Activated B cell treated with CpG ODN at 0.5 μM for 24 hours (primary cell): ENCODE measurements around the gene KRI1. TPM values are rescaled to one million over a fixed set of nuclear protein-coding genes. Genes with fewer than 3 reads are reported as not detected.

Source experiments
- ATAC-seq: fragments of 200-7000 bp; cut with Tn5 transposase; one replicate; pipeline ENCODE4 v1.10.0; 2021; ENCODE audit warnings: low read depth, mild to moderate bottlenecking, moderate library complexity
- CTCF ChIA-PET: fragments of 350-600 bp; sonication (Branson Sonifier 250); formaldehyde crosslinking; loops from one replicate; lab custom pipeline; 2021; ENCODE audit warnings: antibody characterized with exemption; lab: Charles Lee
- POLR2A ChIA-PET: fragments of 350-600 bp; sonication (Branson Sonifier 250); formaldehyde crosslinking; loops from one replicate; lab custom pipeline; 2021; ENCODE audit warnings: antibody characterized with exemption; lab: Charles Lee
- DNase-seq: peaks from one replicate; pipeline ENCODE4 v3.0.0; 2022
- H3K27ac Mint-ChIP-seq: one replicate; pipeline ENCODE4 v1.8.0; 2020; ENCODE audit warnings: mixed read lengths
- H3K27me3 Mint-ChIP-seq: one replicate; pipeline ENCODE4 v1.8.0; 2021; ENCODE audit warnings: mixed read lengths
- H3K36me3 Mint-ChIP-seq: one replicate; pipeline ENCODE4 v1.8.0; 2021; ENCODE audit warnings: low read depth, mixed read lengths
- H3K4me1 Mint-ChIP-seq: one replicate; pipeline ENCODE4 v1.8.0; 2021; ENCODE audit warnings: mixed read lengths
- H3K4me3 Mint-ChIP-seq: one replicate; pipeline ENCODE4 v1.8.0; 2020; ENCODE audit warnings: mild to moderate bottlenecking, mixed read lengths
- H3K9me3 Mint-ChIP-seq: one replicate; pipeline ENCODE4 v1.8.0; 2020; ENCODE audit warnings: mixed read lengths
- intact Hi-C: fragments of 100-400 bp; cut with micrococcal nuclease; formaldehyde crosslinking; loops from one replicate; pipeline ENCODE4 v1.15.1; 2024
- total RNA-seq: library from RNA; stranded (reverse); gene quantifications from 2 replicates; pipeline ENCODE4 v1.2.3, GENCODE V29; 2022
- TF ChIP-seq, protein P1 (sequence below): fragments of 200-600 bp; IDR thresholded peaks from one replicate; pipeline ENCODE4 v1.8.0; 2022; ENCODE audit warnings: antibody characterized with exemption, mild to moderate bottlenecking

The KRI1 gene
- total RNA-seq, 1 donor from 2014 or later = 48.1 TPM

DNA sequence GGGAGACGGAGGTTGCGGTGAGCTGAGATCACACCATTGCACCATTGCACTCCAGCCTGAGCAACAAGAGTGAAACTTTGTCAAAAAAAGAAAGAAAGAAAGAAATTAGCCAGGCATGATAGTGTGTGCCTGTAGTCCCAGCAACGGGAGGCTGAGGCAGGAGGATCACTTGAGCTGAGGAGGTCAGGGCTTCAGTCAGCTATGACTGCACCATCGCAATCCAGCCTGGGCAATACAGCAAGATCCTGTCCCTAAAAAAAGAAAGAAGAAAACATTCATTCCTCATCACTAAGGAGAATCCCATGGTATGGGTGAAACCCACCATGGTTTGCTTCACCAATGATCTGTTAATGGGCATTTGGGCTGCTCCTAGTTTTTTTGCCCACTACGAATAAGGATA is 34.3 kb upstream of the KRI1 start:
- ChIA-PET POLR2A (interaction anchor here (0.5 to 1.0 kb wide), 3 partner anchors 10 to 96 kb away, joined by 3 to 6 read pairs (median 3); no protein-coding TSS in a partner anchor), CTCF (interaction anchor here (6.0 kb wide), 1 partner anchor 19 kb away, joined by 42 read pairs; no protein-coding TSS in a partner anchor)
- Mint-ChIP-seq H3K27me3 (no peaks in the 10 kb centered on the region), H3K27ac (peak overlapping the region; percentile 12), H3K4me3 (no peak overlapping the region), H3K36me3 (peaks cover 10% of the 10 kb centered on the region), H3K9me3 (no peaks in the 10 kb centered on the region), H3K4me1 (peaks cover 42% of the 10 kb centered on the region)
- no peak for ATAC-seq
- TF ChIP-seq, protein P1, sequence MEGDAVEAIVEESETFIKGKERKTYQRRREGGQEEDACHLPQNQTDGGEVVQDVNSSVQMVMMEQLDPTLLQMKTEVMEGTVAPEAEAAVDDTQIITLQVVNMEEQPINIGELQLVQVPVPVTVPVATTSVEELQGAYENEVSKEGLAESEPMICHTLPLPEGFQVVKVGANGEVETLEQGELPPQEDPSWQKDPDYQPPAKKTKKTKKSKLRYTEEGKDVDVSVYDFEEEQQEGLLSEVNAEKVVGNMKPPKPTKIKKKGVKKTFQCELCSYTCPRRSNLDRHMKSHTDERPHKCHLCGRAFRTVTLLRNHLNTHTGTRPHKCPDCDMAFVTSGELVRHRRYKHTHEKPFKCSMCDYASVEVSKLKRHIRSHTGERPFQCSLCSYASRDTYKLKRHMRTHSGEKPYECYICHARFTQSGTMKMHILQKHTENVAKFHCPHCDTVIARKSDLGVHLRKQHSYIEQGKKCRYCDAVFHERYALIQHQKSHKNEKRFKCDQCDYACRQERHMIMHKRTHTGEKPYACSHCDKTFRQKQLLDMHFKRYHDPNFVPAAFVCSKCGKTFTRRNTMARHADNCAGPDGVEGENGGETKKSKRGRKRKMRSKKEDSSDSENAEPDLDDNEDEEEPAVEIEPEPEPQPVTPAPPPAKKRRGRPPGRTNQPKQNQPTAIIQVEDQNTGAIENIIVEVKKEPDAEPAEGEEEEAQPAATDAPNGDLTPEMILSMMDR = no peak
- intact Hi-C loops = no loop called here
- DNase-seq = no peak

DNA sequence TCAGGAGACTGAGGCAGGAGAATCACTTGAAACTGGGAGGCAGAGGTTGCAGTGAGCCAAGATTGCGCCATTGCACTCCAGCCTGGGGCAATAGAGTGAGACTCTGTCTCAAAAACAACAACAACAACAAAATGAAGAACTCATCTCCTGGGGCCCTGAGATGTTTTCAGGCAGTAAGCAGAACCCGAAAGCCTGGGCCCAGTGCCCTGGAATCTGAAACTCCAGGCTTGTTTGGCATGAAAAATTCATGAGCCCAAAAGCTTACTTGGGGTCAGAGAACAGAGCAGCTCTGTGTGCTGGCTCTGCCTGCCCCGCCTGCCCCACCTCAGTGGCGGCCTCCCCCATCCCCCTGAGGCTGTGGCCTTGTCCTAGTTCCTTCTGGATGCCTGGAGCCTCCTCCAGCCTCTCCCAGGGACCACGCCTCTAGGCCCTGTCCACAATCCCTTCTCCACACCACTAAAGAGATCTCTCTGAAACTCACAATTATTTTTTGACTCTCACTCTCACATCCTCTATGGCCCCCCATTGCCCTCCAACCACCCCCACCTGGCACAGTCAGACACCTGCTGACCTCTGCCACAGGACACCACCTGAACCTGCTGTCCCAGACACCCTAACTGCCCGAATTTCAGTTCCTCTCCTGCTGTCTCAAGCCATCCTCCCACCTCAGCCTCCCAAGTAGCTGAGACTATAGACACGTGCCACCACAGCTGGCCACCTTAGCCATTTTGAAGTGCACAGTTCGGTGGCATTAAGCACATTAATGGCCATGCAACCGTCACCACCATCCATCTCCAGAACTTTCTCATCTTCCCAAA is 28.2 kb upstream of the KRI1 start:
- TF ChIP-seq, protein P1 = no peak
- POLR2A ChIA-PET = interaction anchor here (0.6 to 4.4 kb wide), 2 partner anchors 10 to 24 kb away, joined by 3 to 36 read pairs; no protein-coding TSS in a partner anchor
- Mint-ChIP-seq H3K36me3 (no peaks in the 10 kb centered on the region), H3K4me1 (peaks cover 39% of the 10 kb centered on the region), H3K9me3 (no peaks in the 10 kb centered on the region), H3K27me3 (no peaks in the 10 kb centered on the region), H3K27ac (peak overlapping the region; percentile 74), H3K4me3 (peak overlapping the region; percentile 58)
- DNase-seq (no peak), ATAC-seq (peak; percentile 51)
- CTCF ChIA-PET = interaction anchor here (1.0 to 2.4 kb wide), 4 partner anchors 11 to 191 kb away, joined by 3 to 13 read pairs (median 6); partner anchors contain the start of gene CDC37
- intact Hi-C loops = no loop called here

DNA sequence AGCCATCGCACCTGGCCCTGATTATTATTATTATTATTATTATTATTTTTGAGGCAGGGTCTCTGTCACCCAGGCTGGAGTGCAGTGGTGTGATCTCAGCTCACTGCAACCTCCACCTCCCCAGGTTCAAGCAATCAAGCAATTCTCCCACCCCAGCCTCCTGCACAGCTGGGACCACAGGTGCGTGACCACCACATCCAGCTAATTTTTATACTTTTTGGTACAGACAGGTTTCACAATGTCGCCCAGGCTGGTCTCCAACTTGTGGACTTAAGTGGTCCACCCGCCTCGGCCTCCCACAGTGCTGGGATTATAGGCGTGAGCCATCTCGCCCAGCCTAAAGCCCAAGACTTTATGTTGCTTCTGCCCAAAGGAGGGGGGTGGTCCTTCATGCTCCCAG is 27.3 kb upstream of the KRI1 start:
- no peaks in the 10 kb centered on the region for H3K27me3 Mint-ChIP-seq
- no peak for DNase-seq
- intact Hi-C loops = no loop called here
- no peak for ATAC-seq
- no peaks in the 10 kb centered on the region for H3K36me3 Mint-ChIP-seq
- H3K4me3 Mint-ChIP-seq = no peak overlapping the region
- ChIA-PET CTCF (interaction anchor here (0.9 to 1.3 kb wide), 3 partner anchors 11 to 190 kb away, joined by 3 read pairs; partner anchors contain the start of gene CDC37), POLR2A (interaction anchor here (4.4 kb wide), 1 partner anchor 11 kb away, joined by 36 read pairs; no protein-coding TSS in a partner anchor)
- peaks cover 39% of the 10 kb centered on the region for H3K4me1 Mint-ChIP-seq
- no peaks in the 10 kb centered on the region for H3K9me3 Mint-ChIP-seq
- no peak overlapping the region for H3K27ac Mint-ChIP-seq
- TF ChIP-seq, protein P1 = no peak

DNA sequence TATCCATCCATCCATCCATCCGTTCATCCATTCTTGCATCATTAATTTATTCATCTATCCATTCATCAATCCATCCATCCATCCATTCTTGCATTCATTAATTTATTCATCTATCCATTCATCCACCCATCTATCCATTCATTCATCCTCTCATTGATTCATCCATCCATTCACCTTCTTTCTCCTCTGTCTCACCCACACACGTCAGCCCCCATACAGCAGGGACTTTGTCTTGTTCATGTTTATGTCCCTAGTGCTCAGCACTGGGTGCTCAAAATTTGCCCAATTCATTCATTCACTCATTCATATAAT is 22.0 kb upstream of the KRI1 start:
- no peaks in the 10 kb centered on the region for H3K9me3 Mint-ChIP-seq
- H3K4me3 Mint-ChIP-seq = no peak overlapping the region
- intact Hi-C loops = no loop called here
- H3K27me3 Mint-ChIP-seq = no peaks in the 10 kb centered on the region
- ATAC-seq (no peak), DNase-seq (no peak)
- H3K4me1 Mint-ChIP-seq = peaks cover 12% of the 10 kb centered on the region
- H3K36me3 Mint-ChIP-seq = no peaks in the 10 kb centered on the region
- TF ChIP-seq, protein P1 = no peak
- no peak overlapping the region for H3K27ac Mint-ChIP-seq
- ChIA-PET CTCF (no interaction called here), POLR2A (no interaction called here)

DNA sequence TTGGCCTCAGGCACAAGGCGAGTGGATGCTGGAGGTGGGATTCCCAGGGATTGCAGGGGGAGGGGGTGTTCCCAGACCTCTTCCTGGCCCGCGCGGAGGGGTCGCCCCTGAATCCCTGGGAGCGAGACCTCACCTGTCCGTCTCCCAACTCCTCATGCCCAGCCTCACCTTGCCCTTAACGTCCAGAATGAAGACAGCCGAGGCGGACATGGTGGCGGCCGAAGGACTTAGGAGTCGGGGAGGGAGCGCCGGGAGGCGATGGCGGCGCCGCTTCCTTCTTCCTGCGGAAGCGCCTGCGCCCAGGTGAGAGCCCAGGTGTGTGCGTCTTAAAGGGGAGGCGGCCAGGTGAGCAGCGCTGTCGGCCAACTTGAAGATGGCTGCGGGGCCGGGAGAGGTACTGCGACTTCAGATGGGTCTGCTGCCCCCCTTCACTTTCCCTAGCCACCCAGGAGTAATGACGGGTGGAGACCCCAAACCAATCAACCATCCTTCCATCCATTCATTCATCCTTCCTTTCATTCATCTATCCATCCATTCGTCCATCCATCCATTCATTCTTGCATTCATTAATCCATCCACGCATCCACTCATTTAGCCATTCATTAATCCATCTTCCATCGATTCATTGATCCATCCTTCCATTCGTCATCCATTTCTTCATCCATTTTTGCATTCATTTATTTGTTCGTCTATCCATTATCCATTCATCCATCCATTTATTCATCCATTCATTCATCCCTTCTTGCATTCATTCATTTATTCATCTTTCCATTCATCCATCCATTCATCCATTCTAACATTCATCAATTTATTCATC is 21.4 kb upstream of the KRI1 start, which contains the start of gene AP1M2:
Gene AP1M2 (minus strand): TSS at position 291 of the 817 bp plus-strand sequence. CDS start 81 bp downstream, at position 210.
- DNase-seq = no peak

More for the DNA sequence above, 21.4 kb upstream of the KRI1 start, which contains the start of gene AP1M2:
- Mint-ChIP-seq H3K27me3 (no peaks in the 10 kb centered on the region), H3K4me3 (no peak within 1 kb of the TSS), H3K4me1 (peaks cover 12% of the 10 kb centered on the region), H3K9me3 (no peaks in the 10 kb centered on the region), H3K36me3 (no peaks in the 10 kb centered on the region), H3K27ac (no peak within 1 kb of the TSS)
- ChIA-PET POLR2A (no interaction called here), CTCF (interaction anchor here (9.3 kb wide), 1 partner anchor 59 kb away, joined by 353 read pairs; no protein-coding TSS in a partner anchor)
- no peak for ATAC-seq
- intact Hi-C loops = no loop called here
- TF ChIP-seq, protein P1 = no peak
